Neural progenitor cell (in vitro differentiated cells): ENCODE data around the gene PLSCR2. TPM values are rescaled to one million over a fixed set of nuclear protein-coding genes. Genes with fewer than 3 reads are reported as not detected.
"Not testable (repeated sequence)": the region's sequence is repeated elsewhere in the genome, so short reads cannot be mapped to it uniquely, and the experiment has no call there.

Source experiments
- DNase-seq: peaks from one replicate; pipeline ENCODE4 v3.0.0-alpha.2; 2016; ENCODE audit warnings: low spot score
- H2AFZ ChIP-seq: fragments of 200-600 bp; sonication (generic); replicated peaks from 2 replicates; pipeline ENCODE4 v1.6.1; 2016; ENCODE audit warnings: antibody characterized with exemption
- H3F3A ChIP-seq: fragments of 200-600 bp; sonication (generic); 2 replicates; pipeline ENCODE4 v1.6.1; 2016; ENCODE audit warnings: antibody characterized with exemption, low read depth
- H3K27ac ChIP-seq: fragments of 200-600 bp; sonication (generic); 2 replicates; pipeline ENCODE4 v1.5.1; 2016; ENCODE audit warnings: mild to moderate bottlenecking
- H3K27me3 ChIP-seq: fragments of 200-600 bp; sonication (generic); 2 replicates; pipeline ENCODE4 v1.6.1; 2016; ENCODE audit warnings: mild to moderate bottlenecking, moderate library complexity
- H3K36me3 ChIP-seq: fragments of 200-600 bp; sonication (generic); 2 replicates; pipeline ENCODE4 v1.5.1; 2016
- H3K4me1 ChIP-seq: fragments of 200-600 bp; sonication (generic); 2 replicates; pipeline ENCODE4 v1.6.1; 2016; ENCODE audit warnings: mixed run types
- H3K4me2 ChIP-seq: fragments of 200-600 bp; sonication (generic); 2 replicates; pipeline ENCODE4 v1.6.1; 2016
- H3K4me3 ChIP-seq: fragments of 200-600 bp; sonication (generic); 2 replicates; pipeline ENCODE4 v1.5.1; 2016
- H3K79me2 ChIP-seq: fragments of 200-600 bp; sonication (generic); 2 replicates; pipeline ENCODE4 v1.6.1; 2016; ENCODE audit warnings: low read depth
- H3K9ac ChIP-seq: fragments of 200-600 bp; sonication (generic); 2 replicates; pipeline ENCODE4 v1.6.1; 2016
- H3K9me3 ChIP-seq: fragments of 200-600 bp; sonication (generic); 2 replicates; pipeline ENCODE4 v1.5.1; 2016; ENCODE audit warnings: low read depth
- H4K20me1 ChIP-seq: fragments of 200-600 bp; sonication (generic); 2 replicates; pipeline ENCODE4 v1.6.1; 2016; ENCODE audit warnings: low read depth
- H3K27ac Mint-ChIP-seq: 3 replicates; pipeline ENCODE4 v1.8.0; 2021; ENCODE audit warnings: mixed read lengths
- H3K27me3 Mint-ChIP-seq: 2 replicates; pipeline ENCODE4 v1.8.0; 2022; ENCODE audit warnings: low read depth, mild to moderate bottlenecking, inconsistent platforms, moderate library complexity, mixed read lengths; ENCODE audit not compliant: insufficient read depth
- H3K36me3 Mint-ChIP-seq: 3 replicates; pipeline ENCODE4 v1.8.0; 2021; ENCODE audit warnings: mixed read lengths
- H3K4me1 Mint-ChIP-seq: 3 replicates; pipeline ENCODE4 v1.8.0; 2021; ENCODE audit warnings: mixed read lengths
- H3K4me3 Mint-ChIP-seq: 3 replicates; pipeline ENCODE4 v1.8.0; 2021; ENCODE audit warnings: mild to moderate bottlenecking, moderate library complexity, mixed read lengths
- H3K9me3 Mint-ChIP-seq: 3 replicates; pipeline ENCODE4 v1.8.0; 2020; ENCODE audit warnings: mixed read lengths
- EZH2 ChIP-seq: fragments of 200-600 bp; sonication (generic); IDR thresholded peaks from 2 replicates; pipeline ENCODE4 v1.6.1; 2017; ENCODE audit warnings: antibody characterized with exemption, mild to moderate bottlenecking, moderate library complexity
- EZH2phosphoT487 ChIP-seq: fragments of 200-600 bp; sonication (generic); IDR thresholded peaks from 2 replicates; pipeline ENCODE4 v1.6.1; 2017; ENCODE audit warnings: antibody characterized with exemption
- total RNA-seq: library from RNA; depleted of rRNA; stranded (reverse); fragments of >200 nt; gene quantifications from 2 replicates; pipeline ENCODE4 v1.2.3, GENCODE V29; 2015; ENCODE audit warnings: low replicate concordance
- TF ChIP-seq, protein P1 (sequence below): fragments of 200-600 bp; sonication (generic); IDR thresholded peaks from 2 replicates; pipeline ENCODE4 v1.5.1; 2017; ENCODE audit warnings: antibody characterized with exemption, mild to moderate bottlenecking

PLSCR2 gene
- total RNA-seq, 1 donor from 2014 or later: not detected

- no peak for TF ChIP-seq EZH2
- TF ChIP-seq, protein P1, sequence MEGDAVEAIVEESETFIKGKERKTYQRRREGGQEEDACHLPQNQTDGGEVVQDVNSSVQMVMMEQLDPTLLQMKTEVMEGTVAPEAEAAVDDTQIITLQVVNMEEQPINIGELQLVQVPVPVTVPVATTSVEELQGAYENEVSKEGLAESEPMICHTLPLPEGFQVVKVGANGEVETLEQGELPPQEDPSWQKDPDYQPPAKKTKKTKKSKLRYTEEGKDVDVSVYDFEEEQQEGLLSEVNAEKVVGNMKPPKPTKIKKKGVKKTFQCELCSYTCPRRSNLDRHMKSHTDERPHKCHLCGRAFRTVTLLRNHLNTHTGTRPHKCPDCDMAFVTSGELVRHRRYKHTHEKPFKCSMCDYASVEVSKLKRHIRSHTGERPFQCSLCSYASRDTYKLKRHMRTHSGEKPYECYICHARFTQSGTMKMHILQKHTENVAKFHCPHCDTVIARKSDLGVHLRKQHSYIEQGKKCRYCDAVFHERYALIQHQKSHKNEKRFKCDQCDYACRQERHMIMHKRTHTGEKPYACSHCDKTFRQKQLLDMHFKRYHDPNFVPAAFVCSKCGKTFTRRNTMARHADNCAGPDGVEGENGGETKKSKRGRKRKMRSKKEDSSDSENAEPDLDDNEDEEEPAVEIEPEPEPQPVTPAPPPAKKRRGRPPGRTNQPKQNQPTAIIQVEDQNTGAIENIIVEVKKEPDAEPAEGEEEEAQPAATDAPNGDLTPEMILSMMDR: no peak
- no peak overlapping the region for H3K27ac Mint-ChIP-seq
- Histone ChIP-seq H3K9me3 (no peaks in the 10 kb centered on the region), H2AFZ (no peak overlapping the region), H3F3A (no peaks in the 10 kb centered on the region), H3K27me3 (no peaks in the 10 kb centered on the region), H3K27ac (no peak overlapping the region), H3K79me2 (no peaks in the 10 kb centered on the region), H3K9ac (no peak overlapping the region), H4K20me1 (no peaks in the 10 kb centered on the region), H3K4me2 (no peak overlapping the region), H3K36me3 (no peaks in the 10 kb centered on the region), H3K4me3 (no peak overlapping the region), H3K4me1 (no peaks in the 10 kb centered on the region)
- H3K9me3 Mint-ChIP-seq: no peaks in the 10 kb centered on the region
- no peaks in the 10 kb centered on the region for H3K27me3 Mint-ChIP-seq
- no peaks in the 10 kb centered on the region for H3K36me3 Mint-ChIP-seq
- no peak for DNase-seq
- peaks cover 3% of the 10 kb centered on the region for H3K4me1 Mint-ChIP-seq
- no peak overlapping the region for H3K4me3 Mint-ChIP-seq
These were observed 20.3 kb downstream of the PLSCR2 start for GRCh38 chr3:146449076-146449475.

- H3K27me3 Mint-ChIP-seq: no peaks in the 10 kb centered on the region
- Histone ChIP-seq H3K4me3 (no peak overlapping the region), H3K9me3 (no peaks in the 10 kb centered on the region), H3F3A (no peaks in the 10 kb centered on the region), H3K9ac (no peak overlapping the region), H2AFZ (no peak overlapping the region), H3K36me3 (no peaks in the 10 kb centered on the region), H3K27ac (no peak overlapping the region), H3K4me2 (no peak overlapping the region), H3K79me2 (no peaks in the 10 kb centered on the region), H3K4me1 (no peaks in the 10 kb centered on the region), H4K20me1 (no peaks in the 10 kb centered on the region), H3K27me3 (no peaks in the 10 kb centered on the region)
- H3K9me3 Mint-ChIP-seq: no peaks in the 10 kb centered on the region
- H3K36me3 Mint-ChIP-seq: no peaks in the 10 kb centered on the region
- TF ChIP-seq, protein P1: no peak
- TF ChIP-seq EZH2 (no peak), EZH2phosphoT487 (no peak)
- H3K27ac Mint-ChIP-seq: no peak overlapping the region
- no peak overlapping the region for H3K4me3 Mint-ChIP-seq
- no peak for DNase-seq
- H3K4me1 Mint-ChIP-seq: peaks cover 3% of the 10 kb centered on the region
These were observed 23.3 kb downstream of the PLSCR2 start for GRCh38 chr3:146446026-146446425.

GRCh38 chr3:146440310-146440709 lies 29.1 kb downstream of the PLSCR2 start:
- not testable (repeated sequence) for H3K9me3 ChIP-seq, H3K9me3 Mint-ChIP-seq, H3K36me3 Mint-ChIP-seq, H3F3A ChIP-seq, H3K9ac ChIP-seq, H4K20me1 ChIP-seq, H3K27ac ChIP-seq, H3K36me3 ChIP-seq, H3K4me3 Mint-ChIP-seq, H3K4me1 ChIP-seq, DNase-seq, H3K27ac Mint-ChIP-seq, H3K4me2 ChIP-seq, H2AFZ ChIP-seq, H3K79me2 ChIP-seq, H3K27me3 Mint-ChIP-seq, H3K4me1 Mint-ChIP-seq, H3K27me3 ChIP-seq, H3K4me3 ChIP-seq

DNA sequence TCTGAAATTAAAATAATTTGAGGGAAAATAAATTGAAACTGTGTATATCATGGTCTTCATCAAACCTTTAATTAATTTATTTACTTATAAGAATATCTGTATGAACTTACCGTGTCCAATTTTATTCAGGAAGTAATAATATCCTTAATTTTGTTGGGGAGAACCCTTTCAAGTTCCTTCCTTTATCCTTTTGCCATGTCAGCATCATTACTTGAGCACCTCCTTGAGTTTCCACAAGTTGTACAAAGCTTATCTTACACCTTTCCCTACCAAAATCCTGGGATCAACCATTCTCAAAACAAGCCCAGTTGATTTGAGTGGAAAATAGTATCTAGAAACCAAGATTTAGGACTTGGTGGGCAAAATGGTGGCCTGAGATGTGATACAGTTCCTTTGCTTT lies 37.3 kb downstream of the PLSCR2 start:
- Histone ChIP-seq H4K20me1 (no peaks in the 10 kb centered on the region), H3K4me3 (no peak overlapping the region), H3K9me3 (no peaks in the 10 kb centered on the region), H3K27me3 (no peaks in the 10 kb centered on the region), H3K36me3 (no peaks in the 10 kb centered on the region), H3K4me1 (no peaks in the 10 kb centered on the region), H3F3A (no peaks in the 10 kb centered on the region), H2AFZ (no peak overlapping the region), H3K9ac (no peak overlapping the region), H3K4me2 (no peak overlapping the region), H3K79me2 (no peaks in the 10 kb centered on the region), H3K27ac (no peak overlapping the region)
- Mint-ChIP-seq H3K9me3 (no peaks in the 10 kb centered on the region), H3K4me3 (no peak overlapping the region), H3K27ac (no peak overlapping the region), H3K36me3 (no peaks in the 10 kb centered on the region), H3K4me1 (no peaks in the 10 kb centered on the region), H3K27me3 (no peaks in the 10 kb centered on the region)
- no peak for DNase-seq
- TF ChIP-seq, protein P1: no peak
- no peak for TF ChIP-seq EZH2phosphoT487
- no peak for TF ChIP-seq EZH2
